Bronchial epithelial cell (primary cell): ENCODE data around the gene NOL3. TPM values are rescaled to one million over a fixed set of nuclear protein-coding genes. Genes with fewer than 3 reads are reported as not detected.
A peak's percentile ranks its signal among the peaks of the same experiment; 100 is the strongest.

Experiments
- DNase-seq: peaks from one replicate; pipeline ENCODE4 v3.0.0-alpha.2; 2010; ENCODE audit warnings: low read depth
- FAIRE-seq: peaks from 2 replicates; lab custom pipeline; 2011; peaks lifted over from hg19 to GRCh38; lab: Jason Lieb, UNC
- H3K27me3 ChIP-seq: 2 replicates; pipeline ENCODE4 v1.5.1; 2011; ENCODE audit warnings: low read length; ENCODE audit not compliant: control insufficient read depth, insufficient read depth
- H3K36me3 ChIP-seq: 2 replicates; pipeline ENCODE4 v1.5.1; 2011; ENCODE audit warnings: low read length; ENCODE audit not compliant: control insufficient read depth, insufficient read depth
- H3K4me3 ChIP-seq: 2 replicates; pipeline ENCODE4 v1.5.1; 2011; ENCODE audit warnings: mild to moderate bottlenecking, low read depth, low read length, control low read depth
- total RNA-seq: library from RNA; depleted of rRNA; stranded (reverse); fragments of >200 nt; gene quantifications from 2 replicates; pipeline ENCODE4 v1.2.1, GENCODE V29; 2014
- TF ChIP-seq, protein P1 (sequence below): IDR thresholded peaks from 2 replicates; pipeline ENCODE4 v1.5.1; 2011; ENCODE audit warnings: mild to moderate bottlenecking, moderate library complexity, low read length, control low read depth, inconsistent platforms; ENCODE audit not compliant: insufficient read depth, severe bottlenecking

The NOL3 gene
- total RNA-seq, 1 donor from 2014 or later, result 28.2 TPM

DNA sequence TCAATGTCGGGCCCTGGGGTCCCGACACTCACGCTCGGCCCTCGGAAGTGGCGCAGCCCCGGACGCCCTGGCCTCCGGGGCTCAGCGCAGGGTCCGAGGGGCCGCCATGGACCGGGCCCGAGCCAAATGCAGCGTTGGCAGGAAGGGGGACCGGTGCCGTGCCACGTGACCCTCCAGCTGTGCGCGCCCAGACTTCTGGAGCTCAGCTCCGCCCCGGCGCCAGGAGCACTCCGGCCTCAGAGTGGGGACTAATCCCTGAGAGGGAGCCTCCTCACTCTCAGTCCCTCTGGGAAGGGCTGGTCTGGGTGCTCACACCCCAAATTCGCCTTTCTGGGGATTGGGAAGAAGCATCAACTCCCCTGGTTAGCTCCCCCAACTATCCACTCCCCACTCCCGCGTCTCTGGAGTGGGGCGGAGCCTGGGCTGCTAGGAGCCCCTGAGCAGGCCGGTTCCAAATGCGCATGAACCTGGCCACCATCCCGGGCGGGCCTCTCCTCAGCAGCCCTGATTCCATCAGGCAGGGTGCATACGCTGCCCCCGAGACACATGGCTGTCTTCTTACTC, 19.4 kb upstream of the NOL3 start, which contains the start of gene B3GNT9:
TSS of gene B3GNT9 (minus strand) at position 166 of the 564 bp plus-strand sequence. CDS start 513 bp downstream, outside the sequence.
- DNase-seq, result peak; percentile 38
- TF ChIP-seq, protein P1, sequence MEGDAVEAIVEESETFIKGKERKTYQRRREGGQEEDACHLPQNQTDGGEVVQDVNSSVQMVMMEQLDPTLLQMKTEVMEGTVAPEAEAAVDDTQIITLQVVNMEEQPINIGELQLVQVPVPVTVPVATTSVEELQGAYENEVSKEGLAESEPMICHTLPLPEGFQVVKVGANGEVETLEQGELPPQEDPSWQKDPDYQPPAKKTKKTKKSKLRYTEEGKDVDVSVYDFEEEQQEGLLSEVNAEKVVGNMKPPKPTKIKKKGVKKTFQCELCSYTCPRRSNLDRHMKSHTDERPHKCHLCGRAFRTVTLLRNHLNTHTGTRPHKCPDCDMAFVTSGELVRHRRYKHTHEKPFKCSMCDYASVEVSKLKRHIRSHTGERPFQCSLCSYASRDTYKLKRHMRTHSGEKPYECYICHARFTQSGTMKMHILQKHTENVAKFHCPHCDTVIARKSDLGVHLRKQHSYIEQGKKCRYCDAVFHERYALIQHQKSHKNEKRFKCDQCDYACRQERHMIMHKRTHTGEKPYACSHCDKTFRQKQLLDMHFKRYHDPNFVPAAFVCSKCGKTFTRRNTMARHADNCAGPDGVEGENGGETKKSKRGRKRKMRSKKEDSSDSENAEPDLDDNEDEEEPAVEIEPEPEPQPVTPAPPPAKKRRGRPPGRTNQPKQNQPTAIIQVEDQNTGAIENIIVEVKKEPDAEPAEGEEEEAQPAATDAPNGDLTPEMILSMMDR, result no peak
- FAIRE-seq, result no peak

DNA sequence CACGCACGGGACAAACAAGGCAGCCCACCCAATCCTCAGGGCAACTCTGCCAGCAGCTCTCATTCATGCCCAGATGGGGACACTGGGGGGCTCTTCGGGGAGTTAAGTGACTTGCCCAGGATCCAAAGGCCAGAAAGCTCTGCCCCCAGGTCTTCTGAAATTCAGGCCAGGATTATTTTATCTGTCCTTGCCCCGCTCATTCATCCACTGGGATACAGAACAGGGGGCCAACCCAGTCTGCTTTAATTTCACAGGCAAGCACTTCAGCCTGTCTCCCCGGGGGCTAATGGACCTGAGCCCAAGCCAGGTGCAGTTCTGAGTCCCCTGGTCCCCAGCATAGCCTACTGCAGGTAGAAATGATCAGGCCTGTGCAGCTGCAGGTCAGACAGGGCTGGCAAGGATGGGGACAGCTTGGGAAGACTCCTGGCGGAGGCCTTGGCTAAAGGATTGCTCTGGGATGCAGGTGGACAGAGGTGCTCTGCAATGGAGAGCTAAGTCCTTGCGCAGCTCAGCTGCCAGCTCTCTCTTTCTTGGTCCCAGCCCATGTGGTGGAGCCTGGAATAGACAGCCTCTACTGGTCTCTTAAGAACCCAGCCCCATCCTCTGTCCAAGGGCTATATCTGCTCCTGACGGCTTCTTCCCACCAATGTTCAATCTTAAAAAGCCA, 18.8 kb upstream of the NOL3 start:
- no peak for FAIRE-seq
- TF ChIP-seq, protein P1, result no peak
- DNase-seq, result no peak
- Histone ChIP-seq H3K36me3 (peaks cover 3% of the 10 kb centered on the region), H3K4me3 (no peak overlapping the region), H3K27me3 (no peaks in the 10 kb centered on the region)

More for the DNA sequence above, 19.4 kb upstream of the NOL3 start, which contains the start of gene B3GNT9:
- peaks cover 4% of the 10 kb centered on the region for H3K36me3 ChIP-seq
- H3K4me3 ChIP-seq, result peak within 1 kb of the TSS; percentile 58
- no peaks in the 10 kb centered on the region for H3K27me3 ChIP-seq

DNA sequence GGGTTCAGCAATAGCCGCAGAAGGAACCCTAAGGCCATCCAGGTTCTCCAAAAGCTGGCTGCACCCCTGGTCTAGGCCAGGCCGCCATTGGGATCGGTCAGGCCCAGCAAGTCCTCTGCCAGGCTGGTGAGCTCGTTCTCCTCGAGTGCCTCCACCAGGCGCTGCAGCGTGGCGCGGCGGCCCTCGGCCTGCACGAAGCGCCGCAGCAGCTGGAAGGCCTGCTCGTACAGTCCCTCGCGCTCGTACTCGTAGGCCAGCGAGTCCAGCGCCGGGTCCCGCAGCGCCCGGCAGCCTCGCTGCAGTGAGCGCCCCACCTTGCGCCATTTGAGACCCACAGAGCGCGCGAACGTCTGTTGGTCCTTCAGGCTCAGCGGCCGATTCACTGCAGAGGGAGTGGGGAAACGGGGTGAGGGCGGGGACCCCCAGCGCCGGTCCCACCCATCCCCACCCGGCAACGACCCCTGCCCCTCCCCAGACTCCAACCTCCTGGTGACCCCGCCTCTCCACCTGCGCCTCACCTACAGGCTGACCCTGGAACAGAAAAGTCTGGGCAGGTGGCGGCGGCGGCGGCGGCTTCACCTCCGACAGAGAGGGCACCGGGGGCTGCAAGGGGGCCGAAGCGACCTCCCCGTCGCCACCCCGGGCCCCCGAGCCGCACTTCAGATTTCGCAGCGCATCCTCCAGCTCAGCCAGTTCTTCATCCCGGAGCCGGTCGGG, 15.6 kb upstream of the NOL3 start:
- no peak for DNase-seq
- TF ChIP-seq, protein P1, result no peak
- FAIRE-seq, result no peak
- Histone ChIP-seq H3K4me3 (no peak overlapping the region), H3K36me3 (no peaks in the 10 kb centered on the region), H3K27me3 (no peaks in the 10 kb centered on the region)

DNA sequence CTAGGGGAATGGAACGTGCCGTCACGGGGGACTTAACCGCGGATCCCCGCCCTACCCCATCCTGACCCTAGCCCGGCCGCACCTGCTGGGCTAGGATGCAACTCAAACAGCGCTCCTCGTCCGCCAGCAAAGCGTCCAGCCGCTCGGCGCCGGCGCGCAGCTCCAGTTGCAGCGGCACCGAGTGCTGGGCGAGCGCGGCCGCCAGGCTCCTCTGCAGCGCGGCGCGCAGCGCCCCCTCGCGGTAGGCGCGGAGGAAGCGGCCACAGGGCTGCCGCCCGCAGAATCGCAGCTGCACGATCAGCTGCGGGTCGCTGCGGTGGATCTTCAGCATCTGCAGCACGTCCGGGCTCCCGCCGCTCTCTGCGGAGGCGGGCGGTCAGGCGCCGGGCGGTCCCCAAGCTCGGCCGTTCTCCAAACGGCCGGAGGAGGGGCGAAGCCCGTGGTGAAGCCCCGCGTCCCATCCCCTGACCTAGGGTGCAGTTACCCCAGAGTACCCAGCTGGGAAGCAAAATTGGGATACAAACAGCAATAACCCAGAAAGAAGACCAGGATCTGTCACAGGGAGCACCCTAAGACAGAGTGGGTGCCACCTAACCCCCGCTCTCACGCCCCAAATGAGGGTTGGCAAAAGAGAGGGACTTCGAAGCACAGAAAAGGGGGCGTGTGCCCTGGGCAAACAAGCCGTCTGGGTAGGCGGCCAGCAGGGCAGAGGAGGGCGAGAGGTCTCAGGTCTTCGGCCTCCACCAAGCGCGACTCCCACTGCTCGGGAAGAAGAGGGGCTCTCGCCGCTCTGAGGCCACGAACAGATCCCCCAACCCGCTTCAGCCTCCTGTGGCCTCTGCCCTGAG, 14.8 kb upstream of the NOL3 start:
- Histone ChIP-seq H3K27me3 (no peaks in the 10 kb centered on the region), H3K36me3 (no peaks in the 10 kb centered on the region), H3K4me3 (no peak overlapping the region)
- DNase-seq (peak; percentile 46), FAIRE-seq (no peak)
- TF ChIP-seq, protein P1, result peak; percentile 94

DNA sequence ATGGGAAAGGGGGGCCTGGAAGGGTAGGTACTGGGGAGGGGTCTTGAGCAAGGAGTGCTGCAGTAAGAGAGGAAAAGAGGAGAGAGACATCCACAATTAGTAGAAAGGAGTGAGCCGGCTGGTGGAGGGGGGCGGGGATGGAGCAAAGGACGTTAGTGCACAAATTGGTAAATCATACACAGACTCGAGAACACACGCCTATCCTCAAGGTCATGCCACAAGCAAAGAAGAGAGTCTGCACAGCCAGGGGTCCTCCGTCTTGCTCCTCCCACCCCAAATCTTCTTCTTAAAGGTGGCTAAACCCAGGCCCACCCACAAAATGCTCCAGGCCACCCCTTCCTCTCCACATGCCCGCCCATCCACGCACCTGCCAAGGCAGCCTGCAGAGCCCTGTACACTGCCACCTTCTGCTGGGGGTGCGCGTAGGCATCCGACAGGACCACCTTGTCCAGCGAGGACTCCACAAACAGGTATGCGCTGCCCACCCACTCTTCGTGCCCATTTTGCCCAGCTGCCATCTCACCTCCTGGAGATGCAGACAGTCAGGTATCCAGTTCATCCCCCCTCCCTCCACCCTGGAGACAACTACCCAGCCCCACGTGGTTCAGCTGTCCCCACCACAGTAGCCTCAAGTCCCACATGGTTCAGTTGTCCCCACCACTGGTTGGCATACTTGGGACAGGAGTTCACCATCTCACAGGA, 14.0 kb upstream of the NOL3 start:
- no peak overlapping the region for H3K4me3 ChIP-seq
- DNase-seq (no peak), FAIRE-seq (no peak)
- TF ChIP-seq, protein P1, result no peak
- H3K27me3 ChIP-seq, result no peaks in the 10 kb centered on the region
- no peaks in the 10 kb centered on the region for H3K36me3 ChIP-seq
